Transverse colon (tissue), 4 donors: ENCODE data around the gene ATF5. TPM values are rescaled to one million over a fixed set of nuclear protein-coding genes. Genes with fewer than 3 reads are reported as not detected.
A peak's percentile ranks its signal among the peaks of the same experiment; 100 is the strongest.
"Not testable (repeated sequence)": the region's sequence is repeated elsewhere in the genome, so short reads cannot be mapped to it uniquely, and the experiment has no call there.

Experiments
- DNase-seq: peaks from one replicate; pipeline ENCODE4 v3.0.0-alpha.2; 2019
- H3K27ac ChIP-seq, 4 donors: fragments of 200-600 bp; sonication (generic); 2 replicates each; pipeline ENCODE4 v1.5.1; 2016 to 2018; ENCODE audit warnings: inconsistent platforms in 4 of 4
- H3K27me3 ChIP-seq: fragments of 200-600 bp; sonication (generic); 2 replicates; pipeline ENCODE4 v1.5.1; 2017; ENCODE audit warnings: inconsistent platforms
- H3K36me3 ChIP-seq, 4 donors: fragments of 200-600 bp; sonication (generic); 2 replicates each; pipeline ENCODE4 v1.5.1; 2017 to 2019; ENCODE audit warnings: inconsistent platforms in 4 of 4
- H3K4me1 ChIP-seq, 4 donors: fragments of 200-600 bp; sonication (generic); 2 replicates each; pipeline ENCODE4 v1.5.1; 2017 to 2020; ENCODE audit warnings: inconsistent platforms in 4 of 4
- H3K4me3 ChIP-seq, 4 donors: fragments of 200-600 bp; sonication (generic); 1 replicate in 1 of 4; 2 replicates in 3 of 4; pipeline versions ENCODE4 v1.5.1 to v1.6.1; 2017 to 2019; ENCODE audit warnings: inconsistent platforms in 4 of 4
- H3K9me3 ChIP-seq, 2 donors: fragments of 200-600 bp; sonication (generic); 2 replicates each; pipeline ENCODE4 v1.5.1; 2017 to 2019; ENCODE audit warnings: inconsistent platforms in 2 of 2
- EP300 ChIP-seq: sonication (generic); formaldehyde crosslinking; IDR thresholded peaks from one replicate; pipeline ENCODE4 v1.6.1; 2017; ENCODE audit warnings: antibody characterized with exemption, low read depth
- POLR2A ChIP-seq: fragments of 450-650 bp; IDR thresholded peaks from one replicate; pipeline ENCODE4 v1.6.1; 2016; ENCODE audit warnings: antibody characterized with exemption, mild to moderate bottlenecking, moderate library complexity
- POLR2AphosphoS5 ChIP-seq, 3 donors: sonication (generic); formaldehyde crosslinking; IDR thresholded peaks; one replicate each; pipeline ENCODE4 v1.6.1; 2016; ENCODE audit warnings: antibody characterized with exemption in 3 of 3
- WGBS, 2 donors: methylation state at CpG; one replicate each; pipeline ENCODE4 v1.1.5; 2018; ENCODE audit warnings: low coverage in 1 of 2; 5-methylcytosine and 5-hydroxymethylcytosine counted together
- in situ Hi-C, 4 donors: fragments of 200-750 bp; cut with MboI; loops; one replicate each; pipeline versions ENCODE4 v1.15.0 to v1.15.1; 2017; ENCODE audit warnings: low sequenced_read_pairs in 3 of 4, low pct_ligation_motif_present in 1 of 4, low pct_unique_long_range_greater_than_20kb in 1 of 4
- intact Hi-C: fragments of 100-400 bp; cut with DNase I; formaldehyde crosslinking; loops from one replicate; pipeline ENCODE4 v1.15.1; 2023; ENCODE audit warnings: low total_unique reads
- total RNA-seq, 4 donors: library from RNA; depleted of rRNA; stranded (reverse); fragments of >200 nt; gene quantifications; one replicate each; pipeline ENCODE4 v1.1.0, GENCODE V29; 2016
- TF ChIP-seq, protein P1 (sequence below), 5 experiments: fragments of 200-600 bp in 3 of 5; fragments of 450-650 bp in 2 of 5; sonication (generic) in 3 of 5; IDR thresholded peaks; 1 replicate in 2 of 5; 2 replicates in 3 of 5; pipeline ENCODE4 v1.5.1; 2016 to 2017; ENCODE audit warnings: antibody characterized with exemption in 5 of 5, inconsistent platforms in 3 of 5, mild to moderate bottlenecking in 2 of 5, moderate library complexity in 1 of 5

The ATF5 gene
- total RNA-seq, 4 donors from 2014 or later: 2.6 to 10.5 (median 5.4) TPM

DNA sequence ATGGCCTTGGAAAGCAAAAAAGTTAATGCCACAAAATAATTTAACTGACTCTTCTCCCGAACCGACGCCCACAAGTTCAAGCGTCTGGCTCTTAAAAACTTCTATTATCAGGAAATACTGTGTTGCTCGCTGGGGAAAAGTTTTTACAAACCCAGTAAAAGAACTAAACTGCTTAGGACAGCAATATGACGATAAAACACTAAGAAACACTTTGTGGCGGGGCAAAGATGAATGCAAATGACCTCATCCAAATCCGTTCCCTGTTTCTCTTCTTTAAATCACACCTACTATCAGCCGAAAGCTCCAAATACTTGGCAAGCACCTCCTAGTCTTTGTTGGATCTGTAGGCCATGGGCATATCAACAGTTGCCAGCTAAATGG is 27.1 kb downstream of the ATF5 start:
- intact Hi-C loops: no loop called here
- WGBS, 2 donors: 56 to 61% methylated on average over 9 of the region's 9 CpGs
- in situ Hi-C loops: no loop called here
- Histone ChIP-seq H3K4me3 (no peak overlapping the region), H3K9me3 (no peaks in the 10 kb centered on the region), H3K27ac (peak overlapping the region in 1 of 4 donors; percentile 70), H3K4me1 (peaks cover 3 to 66% (median 29%) of the 10 kb centered on the region in 4 donors), H3K27me3 (peaks cover 12% of the 10 kb centered on the region), H3K36me3 (no peaks in the 10 kb centered on the region)
- TF ChIP-seq, protein P1, sequence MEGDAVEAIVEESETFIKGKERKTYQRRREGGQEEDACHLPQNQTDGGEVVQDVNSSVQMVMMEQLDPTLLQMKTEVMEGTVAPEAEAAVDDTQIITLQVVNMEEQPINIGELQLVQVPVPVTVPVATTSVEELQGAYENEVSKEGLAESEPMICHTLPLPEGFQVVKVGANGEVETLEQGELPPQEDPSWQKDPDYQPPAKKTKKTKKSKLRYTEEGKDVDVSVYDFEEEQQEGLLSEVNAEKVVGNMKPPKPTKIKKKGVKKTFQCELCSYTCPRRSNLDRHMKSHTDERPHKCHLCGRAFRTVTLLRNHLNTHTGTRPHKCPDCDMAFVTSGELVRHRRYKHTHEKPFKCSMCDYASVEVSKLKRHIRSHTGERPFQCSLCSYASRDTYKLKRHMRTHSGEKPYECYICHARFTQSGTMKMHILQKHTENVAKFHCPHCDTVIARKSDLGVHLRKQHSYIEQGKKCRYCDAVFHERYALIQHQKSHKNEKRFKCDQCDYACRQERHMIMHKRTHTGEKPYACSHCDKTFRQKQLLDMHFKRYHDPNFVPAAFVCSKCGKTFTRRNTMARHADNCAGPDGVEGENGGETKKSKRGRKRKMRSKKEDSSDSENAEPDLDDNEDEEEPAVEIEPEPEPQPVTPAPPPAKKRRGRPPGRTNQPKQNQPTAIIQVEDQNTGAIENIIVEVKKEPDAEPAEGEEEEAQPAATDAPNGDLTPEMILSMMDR (IDR thresholded peaks at IDR 0.05): no peak
- TF ChIP-seq EP300 (no peak), POLR2A (no peak), POLR2AphosphoS5 (IDR thresholded peaks at IDR 0.05) (no peak)
- no peak for DNase-seq

DNA sequence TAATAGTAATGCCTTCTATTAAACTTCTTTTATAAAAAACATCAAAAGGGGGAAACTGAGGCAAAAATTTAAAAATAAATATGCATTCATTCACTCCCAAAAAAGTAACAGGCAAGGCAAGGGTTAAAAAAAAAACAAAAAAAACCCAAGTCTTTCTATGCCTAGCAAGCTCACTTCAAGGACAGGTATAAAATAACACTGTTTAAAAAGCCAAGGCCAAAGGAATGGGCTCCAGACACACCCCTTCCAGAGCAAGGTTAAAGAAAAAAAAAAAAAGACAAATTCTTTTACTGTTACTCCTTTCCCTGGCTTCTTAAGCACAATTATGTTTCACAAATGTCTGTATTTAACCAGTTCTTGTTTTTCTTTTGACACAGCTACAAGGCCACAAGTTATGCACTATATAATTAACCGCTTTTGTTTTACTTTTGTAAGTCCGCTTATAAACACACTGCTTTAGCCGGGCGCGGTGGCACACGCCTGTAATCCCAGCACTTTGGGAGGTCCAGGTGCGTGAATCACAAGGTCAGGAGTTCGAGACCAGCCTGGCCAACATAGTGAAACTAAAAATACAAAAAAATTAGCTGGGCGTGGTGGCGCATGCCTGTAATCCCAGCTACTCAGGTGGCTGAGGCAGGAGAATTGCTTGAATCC is 28.4 kb downstream of the ATF5 start:
- H3K9me3 ChIP-seq: no peaks in the 10 kb centered on the region
- H3K4me3 ChIP-seq: no peak overlapping the region
- H3K27ac ChIP-seq: no peak overlapping the region
- 55 to 61% methylated on average over 9 to 10 of the region's 10 CpGs for WGBS, 2 donors
- peaks cover 12% of the 10 kb centered on the region for H3K27me3 ChIP-seq
- no peak for DNase-seq
- H3K4me1 ChIP-seq: peaks cover 3 to 55% (median 22%) of the 10 kb centered on the region in 4 donors
- no peaks in the 10 kb centered on the region for H3K36me3 ChIP-seq
- TF ChIP-seq EP300: no peak
- TF ChIP-seq, protein P1 (IDR thresholded peaks at IDR 0.05): no peak
- no peak for TF ChIP-seq POLR2A
- no peak for TF ChIP-seq POLR2AphosphoS5 (IDR thresholded peaks at IDR 0.05)
- in situ Hi-C loops (no loop called here), intact Hi-C loops (no loop called here)

DNA sequence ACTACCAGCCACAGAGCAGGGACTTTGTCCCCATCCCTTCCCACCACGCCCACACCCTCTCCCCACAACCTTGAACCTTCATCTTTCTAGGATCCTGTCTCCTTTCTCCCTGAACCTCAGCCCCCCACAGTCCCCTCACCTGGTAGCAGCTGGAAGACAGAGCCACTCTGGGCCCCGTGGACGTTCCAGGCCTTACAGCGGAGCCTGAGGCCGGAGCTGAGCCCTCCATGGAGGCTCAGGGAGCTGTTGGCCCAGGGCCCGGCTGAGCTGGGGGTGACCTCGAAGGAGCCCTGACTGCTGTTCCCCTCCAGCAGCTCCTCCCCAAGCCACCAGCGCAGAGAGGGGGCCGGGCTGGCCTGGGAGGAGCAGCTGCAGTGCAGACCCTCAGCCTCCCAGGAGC is 29.1 kb downstream of the ATF5 start:
- H3K9me3 ChIP-seq, intact Hi-C loops, in situ Hi-C loops, H3K36me3 ChIP-seq, H3K27ac ChIP-seq, DNase-seq, H3K4me3 ChIP-seq: not testable (repeated sequence)
- Histone ChIP-seq H3K27me3 (peaks cover 12% of the 10 kb centered on the region), H3K4me1 (peaks cover 3 to 47% (median 19%) of the 10 kb centered on the region in 4 donors)
- WGBS, 2 donors: 40 to 45% methylated on average over 1 to 5 of the region's 9 CpGs

DNA sequence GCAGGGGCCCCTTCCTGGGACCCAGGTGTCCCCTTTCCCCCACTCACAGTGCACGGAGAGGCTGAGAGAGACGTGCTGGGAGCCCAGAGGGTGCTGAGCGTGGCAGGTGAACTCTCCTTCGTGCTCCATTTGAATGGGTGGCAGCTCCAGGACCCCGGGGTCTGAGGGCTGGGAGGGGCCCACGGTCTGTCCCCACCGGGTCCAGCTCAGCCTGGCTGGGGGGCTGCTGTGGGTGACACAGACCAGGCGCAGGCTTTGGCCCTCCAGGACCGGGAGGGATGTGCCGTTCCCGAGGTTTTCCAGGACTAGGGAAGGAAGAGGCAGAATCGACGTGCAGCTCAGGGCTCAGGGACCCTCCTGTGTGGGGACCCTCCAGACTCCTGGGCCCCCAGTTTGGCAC is 29.6 kb downstream of the ATF5 start:
- in situ Hi-C loops, H3K4me3 ChIP-seq: not testable (repeated sequence)
- WGBS, 2 donors: 55% methylated on average over 12 of the region's 13 CpGs; no CpG with 5 or more reads in 1 of the 2 donors

DNA sequence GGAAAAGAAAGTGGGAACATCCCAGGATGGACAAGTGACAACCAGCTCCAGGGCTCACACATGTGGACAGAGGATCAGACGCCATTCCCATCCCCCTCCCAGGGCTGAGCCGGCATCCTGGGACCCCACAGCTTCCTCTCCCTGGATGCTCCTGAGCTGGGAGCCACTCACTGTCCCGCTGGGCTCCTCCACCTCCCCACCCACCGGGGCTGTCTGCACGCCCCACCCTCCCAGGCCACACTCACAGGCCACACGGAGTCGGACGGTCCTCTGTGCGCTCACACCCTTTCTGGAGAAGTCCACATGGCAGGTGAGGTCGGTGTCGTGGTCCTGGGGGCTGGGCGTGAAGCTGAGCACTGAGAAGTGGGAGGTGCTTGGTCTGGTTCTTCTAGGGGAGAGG is 30.9 kb downstream of the ATF5 start:
- DNase-seq, H3K4me3 ChIP-seq, intact Hi-C loops, H3K36me3 ChIP-seq, H3K27ac ChIP-seq, H3K9me3 ChIP-seq, in situ Hi-C loops: not testable (repeated sequence)
- Histone ChIP-seq H3K4me1 (peaks cover 0 to 31% (median 9%) of the 10 kb centered on the region in 4 donors), H3K27me3 (peaks cover 12% of the 10 kb centered on the region)
- no CpG with 5 or more reads among the region's 12 CpGs for WGBS, 2 donors

More for the DNA sequence above, 29.6 kb downstream of the ATF5 start:
- H3K27ac ChIP-seq, intact Hi-C loops, H3K36me3 ChIP-seq, H3K9me3 ChIP-seq, DNase-seq: not testable (repeated sequence)
- H3K4me1 ChIP-seq: peaks cover 3 to 44% (median 18%) of the 10 kb centered on the region in 4 donors
- peaks cover 12% of the 10 kb centered on the region for H3K27me3 ChIP-seq

DNA sequence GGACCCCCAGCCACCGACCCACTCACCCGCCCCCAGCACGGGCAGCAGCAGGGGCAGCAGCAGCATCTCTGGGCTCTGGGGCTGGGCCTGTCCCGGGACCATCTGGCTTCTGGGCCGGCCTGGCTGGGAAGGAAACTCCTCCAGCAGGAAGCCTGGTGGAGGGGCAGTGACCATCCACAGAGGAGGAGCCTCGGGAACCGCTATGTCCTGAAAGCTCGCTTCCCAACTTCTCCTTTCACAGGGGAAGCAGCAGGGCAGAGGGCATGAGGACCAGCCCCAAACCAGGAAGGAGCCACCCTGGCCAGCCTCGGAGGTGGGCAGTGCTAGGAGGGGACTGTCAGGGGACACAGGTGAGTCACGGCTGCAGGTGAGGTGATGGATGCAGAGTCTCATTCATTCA is 32.0 kb downstream of the ATF5 start, which contains the start of gene SIGLEC11:
SIGLEC11 (minus strand) TSS at position 193 of the 400 bp plus-strand sequence; CDS start at position 102, 91 bp downstream.
- WGBS, 2 donors: 41% methylated on average over 4 of the region's 10 CpGs; no CpG with 5 or more reads in 1 of the 2 donors
- DNase-seq, in situ Hi-C loops, H3K9me3 ChIP-seq, H3K4me3 ChIP-seq, H3K27ac ChIP-seq, intact Hi-C loops, H3K36me3 ChIP-seq: not testable (repeated sequence)
- peaks cover 12% of the 10 kb centered on the region for H3K27me3 ChIP-seq
- peaks cover 0 to 20% (median under 1%) of the 10 kb centered on the region in 4 donors for H3K4me1 ChIP-seq
